ENCODE measurements around the gene WNT5A.

DNA sequence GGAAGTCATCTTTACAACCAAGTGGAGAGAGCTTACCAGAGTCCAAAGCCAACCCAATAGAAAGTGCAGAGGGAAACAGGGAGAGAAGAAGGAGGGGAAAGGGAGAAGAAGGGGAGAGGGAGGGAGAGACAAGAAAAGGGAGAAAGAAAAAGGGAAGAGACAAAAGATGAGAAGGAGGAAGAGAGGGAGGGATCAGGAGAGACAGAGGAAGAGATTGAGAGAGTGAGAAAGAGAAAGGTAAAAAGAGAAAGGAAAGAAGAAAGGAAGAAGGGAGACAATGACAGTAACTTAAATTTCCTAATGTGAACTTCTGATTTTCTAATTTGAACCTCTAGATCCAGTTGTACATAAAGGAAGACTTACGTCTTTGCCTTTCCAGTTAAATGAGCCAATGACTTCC lies 20.7 kb upstream of the WNT5A start:
- TF ChIP-seq, protein P1, sequence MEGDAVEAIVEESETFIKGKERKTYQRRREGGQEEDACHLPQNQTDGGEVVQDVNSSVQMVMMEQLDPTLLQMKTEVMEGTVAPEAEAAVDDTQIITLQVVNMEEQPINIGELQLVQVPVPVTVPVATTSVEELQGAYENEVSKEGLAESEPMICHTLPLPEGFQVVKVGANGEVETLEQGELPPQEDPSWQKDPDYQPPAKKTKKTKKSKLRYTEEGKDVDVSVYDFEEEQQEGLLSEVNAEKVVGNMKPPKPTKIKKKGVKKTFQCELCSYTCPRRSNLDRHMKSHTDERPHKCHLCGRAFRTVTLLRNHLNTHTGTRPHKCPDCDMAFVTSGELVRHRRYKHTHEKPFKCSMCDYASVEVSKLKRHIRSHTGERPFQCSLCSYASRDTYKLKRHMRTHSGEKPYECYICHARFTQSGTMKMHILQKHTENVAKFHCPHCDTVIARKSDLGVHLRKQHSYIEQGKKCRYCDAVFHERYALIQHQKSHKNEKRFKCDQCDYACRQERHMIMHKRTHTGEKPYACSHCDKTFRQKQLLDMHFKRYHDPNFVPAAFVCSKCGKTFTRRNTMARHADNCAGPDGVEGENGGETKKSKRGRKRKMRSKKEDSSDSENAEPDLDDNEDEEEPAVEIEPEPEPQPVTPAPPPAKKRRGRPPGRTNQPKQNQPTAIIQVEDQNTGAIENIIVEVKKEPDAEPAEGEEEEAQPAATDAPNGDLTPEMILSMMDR (IDR thresholded peaks at IDR 0.05) = no peak
- no peak for TF ChIP-seq EZH2 (IDR thresholded peaks at IDR 0.05; ENCODE audit: borderline replicate concordance, insufficient read depth, low read depth, low read length, poor library complexity, severe bottlenecking)
